CD14-positive monocyte (primary cell): ENCODE results near the gene RPS26. TPM values are rescaled to one million over a fixed set of nuclear protein-coding genes. Genes with fewer than 3 reads are reported as not detected.

ENCODE experiments used
- DNase-seq, 3 donors: peaks; one replicate each; pipeline ENCODE4 v3.0.0-alpha.2; 2011 to 2022
- H2AFZ ChIP-seq: 2 replicates; pipeline ENCODE4 v1.6.0; 2012; ENCODE audit warnings: mild to moderate bottlenecking, low read depth, low read length, inconsistent platforms; ENCODE audit not compliant: insufficient read depth, poor library complexity, severe bottlenecking
- H3K27ac ChIP-seq, 2 donors: 1 replicate in 1 of 2; 2 replicates in 1 of 2; pipeline ENCODE4 v1.5.1; 2012 to 2013; ENCODE audit warnings: low read length in 2 of 2, control low read depth in 1 of 2, inconsistent platforms in 1 of 2, low read depth in 1 of 2, mild to moderate bottlenecking in 1 of 2
- H3K27me3 ChIP-seq, 2 donors: one replicate each; pipeline versions ENCODE4 v1.6.0 to v1.6.1; 2011 to 2013; ENCODE audit warnings: low read length in 2 of 2; ENCODE audit not compliant: control insufficient read depth in 2 of 2, insufficient read depth in 2 of 2
- H3K36me3 ChIP-seq, 2 donors: replicated peaks in 1 of 2; 1 replicate in 1 of 2; 2 replicates in 1 of 2; pipeline versions ENCODE4 v1.5.1 to v1.6.1; 2012 to 2013; ENCODE audit warnings: low read length in 2 of 2, control low read depth in 1 of 2, inconsistent platforms in 1 of 2, mild to moderate bottlenecking in 1 of 2; ENCODE audit not compliant: insufficient read depth in 2 of 2, control insufficient read depth in 1 of 2
- H3K4me1 ChIP-seq, 2 donors: 1 replicate in 1 of 2; 2 replicates in 1 of 2; pipeline versions ENCODE4 v1.5.1 to v1.6.1; 2012 to 2013; ENCODE audit warnings: low read length in 2 of 2, control low read depth in 1 of 2, inconsistent platforms in 1 of 2, mild to moderate bottlenecking in 1 of 2, moderate library complexity in 1 of 2; ENCODE audit not compliant: insufficient read depth in 2 of 2, control insufficient read depth in 1 of 2
- H3K4me2 ChIP-seq: replicated peaks from 2 replicates; pipeline ENCODE3; 2012; ENCODE audit warnings: low read length, moderate library complexity, mild to moderate bottlenecking; ENCODE audit not compliant: poor library complexity, severe bottlenecking; ENCODE audit errors: extremely low read depth
- H3K4me3 ChIP-seq, 3 experiments: fragments of 200-600 bp in 1 of 3; sonication (generic) in 1 of 3; replicated peaks in 1 of 3; 1 replicate in 2 of 3; 2 replicates in 1 of 3; pipeline ENCODE4 v1.5.1; 2011 to 2013; ENCODE audit warnings: low read length in 3 of 3, mild to moderate bottlenecking in 3 of 3, control low read depth in 2 of 3, low read depth in 2 of 3, inconsistent platforms in 1 of 3, moderate library complexity in 1 of 3
- H3K79me2 ChIP-seq: 2 replicates; pipeline ENCODE4 v1.6.0; 2012; ENCODE audit warnings: mild to moderate bottlenecking, control low read depth, inconsistent platforms, low read length, moderate library complexity; ENCODE audit not compliant: insufficient read depth
- H3K9ac ChIP-seq: 2 replicates; pipeline ENCODE4 v1.6.0; 2017; ENCODE audit warnings: low read length, mild to moderate bottlenecking; ENCODE audit not compliant: insufficient read depth, poor library complexity, severe bottlenecking
- H3K9me3 ChIP-seq, 2 donors: replicated peaks in 1 of 2; 1 replicate in 1 of 2; 2 replicates in 1 of 2; pipeline versions ENCODE4 v1.5.1 to v1.6.1; 2012 to 2013; ENCODE audit warnings: low read length in 2 of 2, control low read depth in 1 of 2; ENCODE audit not compliant: control insufficient read depth in 1 of 2, insufficient read depth in 1 of 2
- H4K20me1 ChIP-seq: 2 replicates; pipeline ENCODE4 v1.6.0; 2012; ENCODE audit warnings: mild to moderate bottlenecking, low read length, control low read depth, moderate library complexity; ENCODE audit not compliant: insufficient read depth
- H3K27ac Mint-ChIP-seq, 7 donors: one replicate each; pipeline ENCODE4 v1.8.0; 2020; ENCODE audit warnings: mild to moderate bottlenecking in 7 of 7, mixed read lengths in 7 of 7, moderate library complexity in 6 of 7, inconsistent platforms in 2 of 7
- H3K27me3 Mint-ChIP-seq, 3 donors: one replicate each; pipeline ENCODE4 v1.8.0; 2021 to 2022; ENCODE audit warnings: low read depth in 3 of 3, mild to moderate bottlenecking in 3 of 3, mixed read lengths in 3 of 3, moderate library complexity in 3 of 3, inconsistent platforms in 1 of 3
- H3K36me3 Mint-ChIP-seq, 2 donors: one replicate each; pipeline ENCODE4 v1.8.0; 2020; ENCODE audit warnings: mixed read lengths in 2 of 2, inconsistent platforms in 1 of 2, mild to moderate bottlenecking in 1 of 2
- H3K4me1 Mint-ChIP-seq: one replicate; pipeline ENCODE4 v1.8.0; 2020; ENCODE audit warnings: mild to moderate bottlenecking, mixed read lengths
- H3K4me3 Mint-ChIP-seq, 2 donors: one replicate each; pipeline ENCODE4 v1.8.0; 2020; ENCODE audit warnings: mild to moderate bottlenecking in 2 of 2, mixed read lengths in 2 of 2, moderate library complexity in 1 of 2
- H3K9me3 Mint-ChIP-seq, 7 donors: one replicate each; pipeline ENCODE4 v1.8.0; 2020 to 2022; ENCODE audit warnings: mixed read lengths in 7 of 7, mild to moderate bottlenecking in 6 of 7, moderate library complexity in 6 of 7, inconsistent platforms in 2 of 7
- WGBS: methylation state at CpG from one replicate; pipeline ENCODE4 v1.1.5; 2013; ENCODE audit warnings: missing lambda C conversion rate; ENCODE audit not compliant: insufficient coverage; 5-methylcytosine and 5-hydroxymethylcytosine counted together
- intact Hi-C, 2 donors: fragments of 100-400 bp; cut with micrococcal nuclease; formaldehyde crosslinking; loops; one replicate each; pipeline versions ENCODE4 v1.15.0 to v1.15.1; 2023
- polyA plus RNA-seq, 3 donors: library from polyadenylated mRNA; depleted of rRNA in 1 of 3; unstranded in 2 of 3; stranded (reverse) in 1 of 3; fragments of 300-500 nt in 2 of 3; fragments of >200 nt in 1 of 3; fragmentation: Illumina TruSeq in 2 of 3; gene quantifications; 1 replicate in 2 of 3; 2 replicates in 1 of 3; pipeline ENCODE4 v1.2.3, GENCODE V29; 2012 to 2021
- TF ChIP-seq, protein P1 (sequence below): fragments of 200-600 bp; IDR thresholded peaks from one replicate; pipeline ENCODE4 v1.8.0; 2022; ENCODE audit warnings: antibody characterized with exemption, mild to moderate bottlenecking

Gene RPS26
- polyA plus RNA-seq, 3 donors: 238 to 363 (median 286) TPM

DNA sequence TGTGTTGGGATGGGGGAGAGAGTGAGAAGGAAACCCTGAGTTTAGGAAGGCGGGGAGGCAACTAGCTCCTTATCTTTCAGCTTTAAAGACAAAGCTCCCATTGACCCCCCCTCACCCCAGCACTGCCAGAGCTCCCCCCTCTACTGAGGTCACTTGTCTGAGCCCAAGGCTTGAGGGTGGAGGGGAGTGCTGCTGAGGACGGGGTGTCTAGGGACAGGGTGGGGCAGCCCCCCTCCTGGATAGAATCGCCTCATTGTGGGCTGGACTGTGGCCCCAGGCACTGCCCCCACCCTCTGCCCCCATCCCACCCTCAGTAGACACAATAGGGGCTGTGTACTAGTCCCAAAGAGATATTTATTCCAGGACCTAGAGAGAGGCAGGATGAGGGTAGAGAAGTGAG lies 41.2 kb downstream of the RPS26 start:
- no peaks in the 10 kb centered on the region for H3K79me2 ChIP-seq
- H3K27me3 ChIP-seq: peaks cover 6 to 36% of the 10 kb centered on the region in 2 donors
- H2AFZ ChIP-seq: no peak overlapping the region
- H3K9me3 ChIP-seq: no peaks in the 10 kb centered on the region
- Mint-ChIP-seq H3K4me1 (peaks cover 19% of the 10 kb centered on the region), H3K27ac (no peak overlapping the region), H3K4me3 (no peak overlapping the region), H3K27me3 (peaks cover 29 to 55% (median 44%) of the 10 kb centered on the region in 3 donors), H3K9me3 (peaks cover 0 to 9% (median 0%) of the 10 kb centered on the region in 7 donors), H3K36me3 (peaks cover 3 to 5% of the 10 kb centered on the region in 2 donors)
- H3K9ac ChIP-seq: no peak overlapping the region
- no peak overlapping the region for H3K27ac ChIP-seq
- H3K4me1 ChIP-seq: peaks cover 20 to 21% of the 10 kb centered on the region in 2 donors
- intact Hi-C loops: no loop called here
- H3K36me3 ChIP-seq: no peaks in the 10 kb centered on the region
- TF ChIP-seq, protein P1, sequence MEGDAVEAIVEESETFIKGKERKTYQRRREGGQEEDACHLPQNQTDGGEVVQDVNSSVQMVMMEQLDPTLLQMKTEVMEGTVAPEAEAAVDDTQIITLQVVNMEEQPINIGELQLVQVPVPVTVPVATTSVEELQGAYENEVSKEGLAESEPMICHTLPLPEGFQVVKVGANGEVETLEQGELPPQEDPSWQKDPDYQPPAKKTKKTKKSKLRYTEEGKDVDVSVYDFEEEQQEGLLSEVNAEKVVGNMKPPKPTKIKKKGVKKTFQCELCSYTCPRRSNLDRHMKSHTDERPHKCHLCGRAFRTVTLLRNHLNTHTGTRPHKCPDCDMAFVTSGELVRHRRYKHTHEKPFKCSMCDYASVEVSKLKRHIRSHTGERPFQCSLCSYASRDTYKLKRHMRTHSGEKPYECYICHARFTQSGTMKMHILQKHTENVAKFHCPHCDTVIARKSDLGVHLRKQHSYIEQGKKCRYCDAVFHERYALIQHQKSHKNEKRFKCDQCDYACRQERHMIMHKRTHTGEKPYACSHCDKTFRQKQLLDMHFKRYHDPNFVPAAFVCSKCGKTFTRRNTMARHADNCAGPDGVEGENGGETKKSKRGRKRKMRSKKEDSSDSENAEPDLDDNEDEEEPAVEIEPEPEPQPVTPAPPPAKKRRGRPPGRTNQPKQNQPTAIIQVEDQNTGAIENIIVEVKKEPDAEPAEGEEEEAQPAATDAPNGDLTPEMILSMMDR: no peak
- no CpG with 5 or more reads among the region's 3 CpGs for WGBS
- H3K4me3 ChIP-seq: no peak overlapping the region
- H3K4me2 ChIP-seq: no peak overlapping the region
- H4K20me1 ChIP-seq: no peaks in the 10 kb centered on the region
- no peak for DNase-seq

DNA sequence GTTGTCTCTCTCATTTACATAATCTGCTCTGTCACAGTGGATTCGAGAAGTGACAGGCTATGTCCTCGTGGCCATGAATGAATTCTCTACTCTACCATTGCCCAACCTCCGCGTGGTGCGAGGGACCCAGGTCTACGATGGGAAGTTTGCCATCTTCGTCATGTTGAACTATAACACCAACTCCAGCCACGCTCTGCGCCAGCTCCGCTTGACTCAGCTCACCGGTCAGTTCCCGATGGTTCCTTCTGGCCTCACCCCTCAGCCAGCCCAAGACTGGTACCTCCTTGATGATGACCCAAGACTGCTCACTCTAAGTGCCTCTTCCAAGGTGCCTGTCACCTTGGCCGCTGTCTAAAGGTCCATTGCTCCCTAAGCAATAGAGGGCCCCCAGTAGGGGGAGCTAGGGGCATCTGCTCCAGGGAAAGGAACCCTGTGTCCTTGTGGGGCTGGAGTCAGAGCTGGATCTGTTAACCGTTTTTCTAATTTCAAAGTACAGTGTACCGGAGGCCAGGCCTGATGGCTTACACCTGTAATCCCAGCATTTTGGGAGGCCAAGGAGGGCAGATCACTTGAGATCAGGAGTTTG lies 43.3 kb downstream of the RPS26 start:
- no peaks in the 10 kb centered on the region for H3K36me3 ChIP-seq
- no peak overlapping the region for H3K27ac Mint-ChIP-seq
- no peak for DNase-seq
- no peak overlapping the region for H3K4me2 ChIP-seq
- peaks cover 3 to 5% of the 10 kb centered on the region in 2 donors for H3K36me3 Mint-ChIP-seq
- peaks cover 0 to 7% (median 0%) of the 10 kb centered on the region in 7 donors for H3K9me3 Mint-ChIP-seq
- peaks cover 28 to 37% (median 36%) of the 10 kb centered on the region in 3 donors for H3K27me3 Mint-ChIP-seq
- H4K20me1 ChIP-seq: no peaks in the 10 kb centered on the region
- no peak overlapping the region for H2AFZ ChIP-seq
- TF ChIP-seq, protein P1: peak; percentile 33
- H3K4me3 ChIP-seq: no peak overlapping the region
- intact Hi-C loops: no loop called here
- H3K27ac ChIP-seq: no peak overlapping the region
- H3K9ac ChIP-seq: no peak overlapping the region
- peaks cover 6 to 30% of the 10 kb centered on the region in 2 donors for H3K27me3 ChIP-seq
- peaks cover 6 to 7% of the 10 kb centered on the region in 2 donors for H3K4me1 ChIP-seq
- H3K9me3 ChIP-seq: no peaks in the 10 kb centered on the region
- peaks cover 5% of the 10 kb centered on the region for H3K4me1 Mint-ChIP-seq
- no peaks in the 10 kb centered on the region for H3K79me2 ChIP-seq
- WGBS: 88% methylated on average over 14 of the region's 15 CpGs
- no peak overlapping the region for H3K4me3 Mint-ChIP-seq
